Testis (tissue), 3 donors: Measurements from ENCODE around the gene PTPRN2. TPM values are rescaled to one million over a fixed set of nuclear protein-coding genes. Genes with fewer than 3 reads are reported as not detected.

Experiments used
- DNase-seq: peaks from one replicate; pipeline ENCODE4 v3.0.0-alpha.2; 2019
- H3K27ac ChIP-seq, 2 donors: fragments of 200-600 bp; sonication (generic); one replicate each; pipeline ENCODE4 v1.5.1; 2019
- H3K27me3 ChIP-seq: fragments of 200-600 bp; sonication (generic); one replicate; pipeline ENCODE4 v1.5.1; 2019
- H3K36me3 ChIP-seq: fragments of 200-600 bp; sonication (generic); one replicate; pipeline ENCODE4 v1.5.1; 2017; ENCODE audit warnings: low read depth; ENCODE audit errors: missing control alignments
- H3K4me1 ChIP-seq: fragments of 200-600 bp; sonication (generic); one replicate; pipeline ENCODE4 v1.5.1; 2019
- H3K4me3 ChIP-seq, 2 donors: fragments of 200-600 bp; sonication (generic); one replicate each; pipeline ENCODE4 v1.5.1; 2017 to 2019
- H3K9me3 ChIP-seq: fragments of 200-600 bp; sonication (generic); one replicate; pipeline ENCODE4 v1.5.1; 2017
- CTCF ChIP-seq, 3 experiments: fragments of 450-650 bp in 2 of 3; fragments of 200-600 bp in 1 of 3; sonication (generic) in 1 of 3; IDR thresholded peaks; one replicate each; pipeline ENCODE4 v1.5.1; 2016 to 2019; ENCODE audit warnings: antibody characterized with exemption in 3 of 3, mild to moderate bottlenecking in 2 of 3, moderate library complexity in 1 of 3
- POLR2A ChIP-seq: fragments of 450-650 bp; IDR thresholded peaks from one replicate; pipeline ENCODE4 v1.6.1; 2017; ENCODE audit warnings: antibody characterized with exemption, mild to moderate bottlenecking, moderate library complexity
- WGBS, 2 donors: methylation state at CpG; one replicate each; pipeline ENCODE4 v1.1.5; 2018; 5-methylcytosine and 5-hydroxymethylcytosine counted together
- intact Hi-C: fragments of 100-400 bp; cut with DNase I; formaldehyde crosslinking; loops from one replicate; pipeline ENCODE4 v1.15.1; 2023; ENCODE audit warnings: low total_unique reads
- polyA plus RNA-seq: library from polyadenylated mRNA; stranded (reverse); fragments of 350-450 nt; fragmentation: Illumina TruSeq; extraction: RNeasy Lipid Tissue Mini Kit (QIAGEN cat#74804); gene quantifications from one replicate; pipeline ENCODE4 v1.2.3, GENCODE V29; 2014; ENCODE audit warnings: low read depth, low replicate concordance; ENCODE audit not compliant: insufficient read depth
- total RNA-seq, 2 donors: library from RNA; depleted of rRNA; stranded (reverse); fragments of >200 nt; gene quantifications; one replicate each; pipeline ENCODE4 v1.2.3, GENCODE V29; 2016

Gene PTPRN2
- total and polyA plus RNA-seq, 3 donors from 2014 or later = 9.3 to 10.8 (median 9.8) TPM

GRCh38 chr7:157599491-157599890 lies 988.1 kb downstream of the PTPRN2 start:
- TF ChIP-seq CTCF (IDR thresholded peaks at IDR 0.05) (no peak), POLR2A (no peak)
- H3K27me3 ChIP-seq = no peaks in the 10 kb centered on the region
- no peak overlapping the region for H3K27ac ChIP-seq
- no peaks in the 10 kb centered on the region for H3K36me3 ChIP-seq
- no peak for DNase-seq
- no peaks in the 10 kb centered on the region for H3K9me3 ChIP-seq
- intact Hi-C loops = no loop called here
- 88 to 93% methylated on average over 4 of the region's 4 CpGs for WGBS, 2 donors
- no peak overlapping the region for H3K4me3 ChIP-seq
- no peaks in the 10 kb centered on the region for H3K4me1 ChIP-seq

- H3K36me3 ChIP-seq = no peaks in the 10 kb centered on the region
Observed at GRCh38 chr7:157597562-157597961, 990.1 kb downstream of the PTPRN2 start.

GRCh38 chr7:157596881-157597280 lies 990.7 kb downstream of the PTPRN2 start:
- intact Hi-C loops = no loop called here
- no peak for TF ChIP-seq POLR2A
- no peak for TF ChIP-seq CTCF (IDR thresholded peaks at IDR 0.05)
- 84 to 86% methylated on average over 15 of the region's 15 CpGs for WGBS, 2 donors
- Histone ChIP-seq H3K4me3 (no peak overlapping the region), H3K36me3 (no peaks in the 10 kb centered on the region), H3K4me1 (no peaks in the 10 kb centered on the region), H3K27ac (no peak overlapping the region), H3K27me3 (no peaks in the 10 kb centered on the region), H3K9me3 (no peaks in the 10 kb centered on the region)
- DNase-seq = no peak

More at GRCh38 chr7:157597562-157597961, 990.1 kb downstream of the PTPRN2 start:
- Histone ChIP-seq H3K4me1 (no peaks in the 10 kb centered on the region), H3K27ac (no peak overlapping the region), H3K27me3 (no peaks in the 10 kb centered on the region), H3K9me3 (no peaks in the 10 kb centered on the region), H3K4me3 (no peak overlapping the region)
- intact Hi-C loops = no loop called here
- DNase-seq = no peak
- WGBS, 2 donors = 76 to 82% methylated on average over 7 of the region's 7 CpGs
- TF ChIP-seq POLR2A = no peak
- TF ChIP-seq CTCF (IDR thresholded peaks at IDR 0.05) = no peak

GRCh38 chr7:157596471-157596870 lies 991.2 kb downstream of the PTPRN2 start:
- Histone ChIP-seq H3K4me1 (no peaks in the 10 kb centered on the region), H3K4me3 (no peak overlapping the region), H3K27ac (no peak overlapping the region), H3K27me3 (no peaks in the 10 kb centered on the region), H3K9me3 (no peaks in the 10 kb centered on the region), H3K36me3 (no peaks in the 10 kb centered on the region)
- intact Hi-C loops = no loop called here
- no peak for DNase-seq
- 89 to 92% methylated on average over 11 of the region's 11 CpGs for WGBS, 2 donors
- TF ChIP-seq CTCF (IDR thresholded peaks at IDR 0.05) (no peak), POLR2A (no peak)

GRCh38 chr7:157596026-157596425 lies 991.6 kb downstream of the PTPRN2 start:
- 83 to 87% methylated on average over 11 of the region's 11 CpGs for WGBS, 2 donors
- H3K4me3 ChIP-seq = no peak overlapping the region
- TF ChIP-seq POLR2A (no peak), CTCF (IDR thresholded peaks at IDR 0.05) (no peak)
- H3K36me3 ChIP-seq = no peaks in the 10 kb centered on the region
- no peak for DNase-seq
- no peak overlapping the region for H3K27ac ChIP-seq
- no peaks in the 10 kb centered on the region for H3K9me3 ChIP-seq
- H3K4me1 ChIP-seq = no peaks in the 10 kb centered on the region
- intact Hi-C loops = no loop called here
- no peaks in the 10 kb centered on the region for H3K27me3 ChIP-seq
